IPS-18c (cell line): ENCODE measurements around the gene TLCD3B.

Experiments used
- H3K4me3 ChIP-seq: 2 replicates; pipeline ENCODE4 v1.7.0; 2013; ENCODE audit warnings: low read depth, mild to moderate bottlenecking, low read length, moderate library complexity; ENCODE audit not compliant: insufficient read depth
- H3K9me3 ChIP-seq: one replicate; pipeline ENCODE4 v1.6.1; 2013; ENCODE audit warnings: mild to moderate bottlenecking, low read length, moderate library complexity; ENCODE audit not compliant: control insufficient read depth, insufficient read depth

TLCD3B gene

GRCh38 chr16:30030841-30031413, at the start of gene TLCD3B:
Gene TLCD3B, minus strand, starts transcription at chr16:30031271. Its CDS starts 744 bp downstream, at chr16:30030527.
- no peaks in the 10 kb centered on the region for H3K9me3 ChIP-seq
- H3K4me3 ChIP-seq = peak within 1 kb of the TSS; percentile 59

GRCh38 chr16:30079480-30079879, 48.4 kb upstream of the TLCD3B start:
- Histone ChIP-seq H3K9me3 (no peaks in the 10 kb centered on the region), H3K4me3 (no peak overlapping the region)

GRCh38 chr16:30078744-30079143, 47.7 kb upstream of the TLCD3B start:
- Histone ChIP-seq H3K4me3 (no peak overlapping the region), H3K9me3 (no peaks in the 10 kb centered on the region)

- Histone ChIP-seq H3K9me3 (no peaks in the 10 kb centered on the region), H3K4me3 (no peak overlapping the region)
Observed at GRCh38 chr16:30077656-30078055, 46.6 kb upstream of the TLCD3B start.

GRCh38 chr16:30076276-30076791, 45.3 kb upstream of the TLCD3B start:
- Histone ChIP-seq H3K4me3 (peak overlapping the region; percentile 90), H3K9me3 (no peaks in the 10 kb centered on the region)

- Histone ChIP-seq H3K4me3 (peak within 1 kb of the TSS; percentile 90), H3K9me3 (no peaks in the 10 kb centered on the region)
Observed at GRCh38 chr16:30075503-30076275, 44.6 kb upstream of the TLCD3B start, which contains the start of gene PPP4C. Gene PPP4C, plus strand, starts transcription at chr16:30075994. Its CDS starts 384 bp downstream, at chr16:30076378.

- Histone ChIP-seq H3K4me3 (no peak overlapping the region), H3K9me3 (peaks cover 2% of the 10 kb centered on the region)
Observed at GRCh38 chr16:30070490-30070889, 39.4 kb upstream of the TLCD3B start.

- Histone ChIP-seq H3K4me3 (no peak overlapping the region), H3K9me3 (peaks cover 2% of the 10 kb centered on the region)
Observed at GRCh38 chr16:30069611-30070462, 38.8 kb upstream of the TLCD3B start.

GRCh38 chr16:30068750-30069610, 37.9 kb upstream of the TLCD3B start:
- peaks cover 2% of the 10 kb centered on the region for H3K9me3 ChIP-seq
- H3K4me3 ChIP-seq = no peak overlapping the region

- no peak overlapping the region; the same call in 1 of the 2 replicates for H3K4me3 ChIP-seq
Observed at GRCh38 chr16:30068333-30068732, 37.3 kb upstream of the TLCD3B start.

GRCh38 chr16:30067584-30067916, 36.5 kb upstream of the TLCD3B start:
- Histone ChIP-seq H3K9me3 (peaks cover 2% of the 10 kb centered on the region), H3K4me3 (no peak overlapping the region; the same call in 1 of the 2 replicates)

More at GRCh38 chr16:30068333-30068732, 37.3 kb upstream of the TLCD3B start:
- H3K9me3 ChIP-seq = peaks cover 2% of the 10 kb centered on the region

- Histone ChIP-seq H3K9me3 (peaks cover 2% of the 10 kb centered on the region), H3K4me3 (peak overlapping the region; percentile 95)
Observed at GRCh38 chr16:30066761-30067583, 35.9 kb upstream of the TLCD3B start.

GRCh38 chr16:30065943-30066760, 35.1 kb upstream of the TLCD3B start:
- Histone ChIP-seq H3K4me3 (peak overlapping the region; percentile 95), H3K9me3 (peaks cover 2% of the 10 kb centered on the region)

GRCh38 chr16:30065102-30065942, 34.3 kb upstream of the TLCD3B start, which contains the start of gene ALDOA:
Gene ALDOA, plus strand, starts transcription at chr16:30065760. Its CDS starts 1,138 bp downstream, at chr16:30066898.
- peaks cover 2% of the 10 kb centered on the region for H3K9me3 ChIP-seq
- H3K4me3 ChIP-seq = peak within 1 kb of the TSS; percentile 95
